NOMO-1 treated with dmso at 0.1 percent for 144 hours (cell line): ENCODE data around the gene LTC4S.

Experiments
- DNase-seq: peaks from one replicate; lab custom pipeline; 2025; ENCODE audit not compliant: unreplicated experiment; lab: John Stamatoyannopoulos, UW

LTC4S gene

GRCh38 chr5:179841621-179842020 is 47.8 kb downstream of the LTC4S start:
- no peak for DNase-seq
